ENCODE measurements around the gene MRPS18A. TPM values are rescaled to one million over a fixed set of nuclear protein-coding genes. Genes with fewer than 3 reads are reported as not detected.

Gene MRPS18A
- total and polyA plus RNA-seq, 9 of the 15 experiments (the other 6 are each of a cell fraction or from before 2014, with no cell fraction given), result 87.5 to 243 (median 125) TPM

GRCh38 chr6:43630980-43631619 lies 56.5 kb downstream of the MRPS18A start (continued):
- TF ChIP-seq ZEB2 (IDR thresholded peaks at IDR 0.05) (0 out of 2 replicates have a peak, but pooled peaks have one; percentile 59), POLR2B (IDR thresholded peaks at IDR 0.05; ENCODE audit: low read depth, partially characterized antibody) (peak; percentile 76), ATF3 (IDR thresholded peaks at IDR 0.05) (peak; percentile 54), ATF3 (CRISPR knock-in tag; conservative IDR thresholded peaks at IDR 0.05) (no peak), ETS2 (tag; IDR thresholded peaks at IDR 0.05; ENCODE audit: borderline replicate concordance, poor library complexity, severe bottlenecking) (no peak), RAD51 (IDR thresholded peaks at IDR 0.05; ENCODE audit: borderline replicate concordance, low read depth) (peak; percentile 69; the same call in 1 of the 2 replicates), ZNF785 (CRISPR knock-in tag; IDR thresholded peaks at IDR 0.05) (no peak), NR2C2 (CRISPR knock-in tag; IDR thresholded peaks at IDR 0.05) (peak; percentile 55; the same call in 1 of the 2 replicates), NR2C2 (tag; IDR thresholded peaks at IDR 0.05) (no peak), HDAC6 (IDR thresholded peaks at IDR 0.05; ENCODE audit: low read depth, low read length) (no peak), FOXO4 (CRISPR knock-in tag; IDR thresholded peaks at IDR 0.05) (no peak), ZNF655 (CRISPR knock-in tag; IDR thresholded peaks at IDR 0.05) (no peak), PRPF4 (IDR thresholded peaks at IDR 0.05; ENCODE audit: insufficient read depth, low read depth, low read length, poor library complexity, severe bottlenecking) (no peak), MNT (conservative IDR thresholded peaks at IDR 0.05) (no peak), ZNF263 (CRISPR knock-in tag; IDR thresholded peaks at IDR 0.05; ENCODE audit: borderline replicate concordance) (0 out of 2 replicates have a peak, but pooled peaks have one; percentile 24), ZNF444 (CRISPR knock-in tag; IDR thresholded peaks at IDR 0.05) (0 out of 2 replicates have a peak, but pooled peaks have one; percentile 20), ZBTB11 (CRISPR knock-in tag; IDR thresholded peaks at IDR 0.05) (peak in 1 of 3 experiments; percentile 84; a peak in 2 of 6 replicates), ZNF77 (CRISPR knock-in tag; IDR thresholded peaks at IDR 0.05) (no peak)
